ENCODE measurements around the gene DEFB108B.
"Not testable (repeated sequence)": the region's sequence is repeated elsewhere in the genome, so short reads cannot be mapped to it uniquely, and the experiment has no call there.

- TF ChIP-seq CTCF (IDR thresholded peaks at IDR 0.05; ENCODE audit: low read depth, low read length); POLR2A (IDR thresholded peaks at IDR 0.05; ENCODE audit: extremely low read depth, insufficient read length); MAX (IDR thresholded peaks at IDR 0.05; ENCODE audit: low read depth, low read length): not testable (repeated sequence)
Observed at GRCh38 chr11:71829686-71830085, 3.3 kb upstream of the DEFB108B start.
